Endothelial cell of umbilical vein (primary cell): ENCODE measurements around the gene TMEM203. TPM values are rescaled to one million over a fixed set of nuclear protein-coding genes. Genes with fewer than 3 reads are reported as not detected.

Experiments
- BruUV-seq: library from RNA; stranded (reverse); fragments of 400-500 nt; replicated peaks from 2 replicates; lab custom pipeline; 2021; lab: Mats Ljungman, UMichigan
- CTCF ChIA-PET: fragments of 300-600, 350-600 bp; sonication (Branson Sonifier 250); formaldehyde crosslinking; loops from one replicate; lab custom pipeline; 2021; ENCODE audit warnings: antibody characterized with exemption, inconsistent platforms; lab: Charles Lee
- POLR2A ChIA-PET: fragments of 300-600, 350-600 bp; sonication (Branson Sonifier 250); formaldehyde crosslinking; loops from one replicate; lab custom pipeline; 2021; ENCODE audit warnings: antibody characterized with exemption, inconsistent platforms; lab: Charles Lee
- DNase-seq: peaks from one replicate; pipeline ENCODE4 v3.0.0-alpha.2; 2011; ENCODE audit warnings: low read depth, low spot score
- FAIRE-seq: peaks from 2 replicates; lab custom pipeline; 2011; peaks lifted over from hg19 to GRCh38; lab: Jason Lieb, UNC
- H2AFZ ChIP-seq: 2 replicates; pipeline ENCODE4 v1.6.0; 2012; ENCODE audit warnings: low read depth, low read length, control low read depth, inconsistent platforms
- H3K27ac ChIP-seq: 2 replicates; pipeline ENCODE4 v1.5.1; 2011; ENCODE audit warnings: low read depth, mild to moderate bottlenecking, control low read depth, low read length, moderate library complexity; ENCODE audit not compliant: insufficient read depth
- H3K27me3 ChIP-seq, 2 experiments: 2 replicates each; pipeline versions ENCODE4 v1.6.0 to v1.6.1; 2011; ENCODE audit warnings: low read length in 2 of 2, mixed read lengths in 1 of 2; ENCODE audit not compliant: control insufficient read depth in 2 of 2, insufficient read depth in 2 of 2
- H3K36me3 ChIP-seq, 2 experiments: 2 replicates in 1 of 2; 3 replicates in 1 of 2; pipeline ENCODE4 v1.5.1; 2011; ENCODE audit warnings: low read length in 2 of 2, mild to moderate bottlenecking in 1 of 2, moderate library complexity in 1 of 2; ENCODE audit not compliant: control insufficient read depth in 2 of 2, insufficient read depth in 2 of 2; ENCODE audit errors: extremely low read depth in 1 of 2
- H3K4me1 ChIP-seq: 3 replicates; pipeline ENCODE4 v1.5.1; 2011; ENCODE audit warnings: mild to moderate bottlenecking, low read length; ENCODE audit not compliant: control insufficient read depth, insufficient read depth; ENCODE audit errors: extremely low read depth
- H3K4me2 ChIP-seq: 2 replicates; pipeline ENCODE4 v1.6.1; 2011; ENCODE audit warnings: low read length, control low read depth, mixed read lengths; ENCODE audit not compliant: insufficient read depth
- H3K4me3 ChIP-seq, 3 experiments: fragments of 200-600 bp in 1 of 3; sonication (generic), shearing (Covaris generic) in 1 of 3; replicated peaks in 1 of 3; 2 replicates each; pipeline ENCODE4 v1.5.1; 2011 to 2016; ENCODE audit warnings: control low read depth in 3 of 3, low read length in 3 of 3, mild to moderate bottlenecking in 2 of 3, inconsistent platforms in 1 of 3, low read depth in 1 of 3, moderate library complexity in 1 of 3; ENCODE audit not compliant: insufficient read depth in 1 of 3
- H3K79me2 ChIP-seq: 2 replicates; pipeline ENCODE4 v1.6.0; 2012; ENCODE audit warnings: low read length, inconsistent platforms; ENCODE audit not compliant: control insufficient read depth, insufficient read depth
- H3K9ac ChIP-seq: replicated peaks from 2 replicates; pipeline ENCODE3; 2011; ENCODE audit warnings: low read length, control low read depth; ENCODE audit not compliant: insufficient read depth; ENCODE audit errors: extremely low read depth
- H3K9me1 ChIP-seq: replicated peaks from 3 replicates; pipeline ENCODE4 v1.6.0; 2011; ENCODE audit warnings: mild to moderate bottlenecking, low read length; ENCODE audit not compliant: control insufficient read depth, insufficient read depth; ENCODE audit errors: extremely low read depth
- H3K9me3 ChIP-seq: replicated peaks from 2 replicates; pipeline ENCODE4 v1.5.1; 2012; ENCODE audit warnings: low read length, inconsistent platforms; ENCODE audit not compliant: control insufficient read depth, insufficient read depth
- H4K20me1 ChIP-seq: replicated peaks from 2 replicates; pipeline ENCODE3; 2011; ENCODE audit warnings: mild to moderate bottlenecking, low read length; ENCODE audit not compliant: control insufficient read depth, insufficient read depth; ENCODE audit errors: extremely low read depth
- FOS ChIP-seq: IDR thresholded peaks from 2 replicates; pipeline ENCODE4 v1.6.1; 2011; ENCODE audit warnings: mild to moderate bottlenecking, low read length, moderate library complexity, borderline replicate concordance; ENCODE audit not compliant: insufficient read depth
- GATA2 ChIP-seq: IDR thresholded peaks from 2 replicates; pipeline ENCODE4 v1.7.0; 2011; ENCODE audit warnings: low read depth, mild to moderate bottlenecking, moderate library complexity, mixed read lengths, low read length; ENCODE audit not compliant: insufficient read length, insufficient read depth
- JUN ChIP-seq: IDR thresholded peaks from 2 replicates; pipeline ENCODE4 v1.6.1; 2011; ENCODE audit warnings: borderline replicate concordance, low read depth; ENCODE audit not compliant: insufficient read length, insufficient read depth
- MAX ChIP-seq: IDR thresholded peaks from 2 replicates; pipeline ENCODE4 v1.6.1; 2011; ENCODE audit not compliant: insufficient read depth, insufficient read length
- MYC ChIP-seq: IDR thresholded peaks from one replicate; pipeline ENCODE4 v1.6.1; 2011; ENCODE audit warnings: mild to moderate bottlenecking, low read depth, low read length
- POLR2A ChIP-seq: IDR thresholded peaks from 2 replicates; pipeline ENCODE4 v1.6.1; 2012; ENCODE audit warnings: low read depth, mild to moderate bottlenecking, control low read depth, low read length
- POLR2AphosphoS5 ChIP-seq: IDR thresholded peaks from 2 replicates; pipeline ENCODE4 v1.6.1; 2012; ENCODE audit warnings: low read depth, mild to moderate bottlenecking, control low read depth, low read length, moderate library complexity; ENCODE audit not compliant: insufficient read depth
- dilution Hi-C: fragments of 300-500 bp; cut with MboI; formaldehyde crosslinking; loops from one replicate; pipeline ENCODE4 v1.15.0; 2019; ENCODE audit warnings: low sequenced_read_pairs; ENCODE audit not compliant: extremely low pct_ligation_motif_present
- intact Hi-C: fragments of 100-400 bp; cut with micrococcal nuclease; formaldehyde crosslinking; loops from one replicate; pipeline ENCODE4 v1.10.0; 2022
- polyA plus RNA-seq, 4 experiments: library from polyadenylated mRNA; depleted of rRNA in 3 of 4; stranded (reverse) in 3 of 4; unstranded in 1 of 4; fragments of >200 nt; gene quantifications; 2 replicates each; pipeline versions ENCODE4 v1.2.1 to v1.2.3, GENCODE V29; 2011 to 2012; ENCODE audit warnings: missing spikeins in 1 of 4
- total RNA-seq: library from RNA; stranded (reverse); gene quantifications from 2 replicates; pipeline ENCODE4 v1.2.3, GENCODE V29; 2021

Gene TMEM203
- total and polyA plus RNA-seq, 2 donors (not counting 3 experiments of a cell fraction or from before 2014, with no cell fraction given): 29.6 to 39.8 TPM

- CTCF ChIA-PET: interaction anchor here (0.9 to 3.1 kb wide), 21 partner anchors 9 to 160 kb away, joined by 3 to 30 read pairs (median 4); partner anchors contain the start of genes GRIN1, MAN1B1, NDOR1 and RNF208
- Histone ChIP-seq H3K9ac (peak overlapping the region; percentile 31), H3K36me3 (peaks cover 0 to 25% of the 10 kb centered on the region in 2 experiments), H3K27ac (peak overlapping the region; percentile 3), H3K4me2 (peak overlapping the region; percentile 35), H3K9me1 (no peaks in the 10 kb centered on the region), H3K4me1 (peaks cover 17% of the 10 kb centered on the region), H3K9me3 (no peaks in the 10 kb centered on the region), H3K4me3 (peak overlapping the region; percentile 14 to 86 (median 39)), H3K27me3 (no peaks in the 10 kb centered on the region), H3K79me2 (peaks cover 33% of the 10 kb centered on the region), H4K20me1 (no peaks in the 10 kb centered on the region), H2AFZ (no peak overlapping the region)
- TSS peak; percentile 70 for BruUV-seq
- dilution Hi-C loops: no loop called here
- no peak for DNase-seq
- POLR2A ChIA-PET: interaction anchor here (0.7 to 1.8 kb wide), 5 partner anchors 9 to 74 kb away, joined by 3 to 7 read pairs (median 4); partner anchors contain the start of genes NDOR1, TMEM203 and TPRN
- TF ChIP-seq POLR2A (no peak), FOS (no peak), MYC (no peak), JUN (no peak), MAX (no peak), POLR2AphosphoS5 (no peak), GATA2 (no peak)
- intact Hi-C loops: loop anchor here (1.0 to 2.0 kb wide), 3 partner anchors 11 to 34 kb away; partner anchors contain the start of genes NDOR1, TMEM203 and TPRN
- no peak for FAIRE-seq
Measured at GRCh38 chr9:137189297-137190295, 15.9 kb downstream of the TMEM203 start.
